ENCODE results near the gene LRRC4C.

- no peak for TF ChIP-seq CTCF (IDR thresholded peaks at IDR 0.05)
- TF ChIP-seq POLR2A (IDR thresholded peaks at IDR 0.05), result no peak
Measured at GRCh38 chr11:41323446-41323845, 136.0 kb downstream of the LRRC4C start.

Measured in heart left ventricle (tissue), 13 donors.